Natural killer cell (primary cell): ENCODE measurements around the gene CABCOCO1. TPM values are rescaled to one million over a fixed set of nuclear protein-coding genes. Genes with fewer than 3 reads are reported as not detected.

Source experiments
- ATAC-seq, 3 donors: fragments of 150-1000 bp in 2 of 3; fragments of 200-7000 bp in 1 of 3; cut with Tn5 transposase; 1 replicate in 1 of 3; 2 replicates in 2 of 3; pipeline ENCODE4 v1.10.0; 2021; ENCODE audit warnings: mild to moderate bottlenecking in 2 of 3, moderate library complexity in 2 of 3
- DNase-seq, 2 donors: peaks; one replicate each; pipeline versions ENCODE4 v3.0.0 to v3.0.0-alpha.2; 2013 to 2021; ENCODE audit warnings: mixed read lengths in 1 of 2
- H3K27ac ChIP-seq: one replicate; pipeline ENCODE4 v1.5.1; 2013; ENCODE audit warnings: mild to moderate bottlenecking, low read length
- H3K27me3 ChIP-seq: one replicate; pipeline ENCODE4 v1.6.1; 2013; ENCODE audit warnings: low read length; ENCODE audit not compliant: control insufficient read depth, insufficient read depth
- H3K36me3 ChIP-seq: one replicate; pipeline ENCODE4 v1.6.1; 2013; ENCODE audit warnings: low read length; ENCODE audit not compliant: control insufficient read depth, insufficient read depth
- H3K4me1 ChIP-seq: one replicate; pipeline ENCODE4 v1.6.1; 2013; ENCODE audit warnings: low read length; ENCODE audit not compliant: control insufficient read depth, insufficient read depth
- H3K4me3 ChIP-seq: one replicate; pipeline ENCODE4 v1.5.1; 2013; ENCODE audit warnings: low read length
- H3K9me3 ChIP-seq: one replicate; pipeline ENCODE4 v1.6.1; 2013; ENCODE audit warnings: low read length; ENCODE audit not compliant: control insufficient read depth, insufficient read depth
- H3K27ac Mint-ChIP-seq, 2 donors: one replicate each; pipeline ENCODE4 v1.8.0; 2022; ENCODE audit warnings: mild to moderate bottlenecking in 2 of 2, mixed read lengths in 2 of 2, moderate library complexity in 1 of 2
- H3K27me3 Mint-ChIP-seq, 2 donors: one replicate each; pipeline ENCODE4 v1.8.0; 2022; ENCODE audit warnings: low read depth in 2 of 2, mixed read lengths in 2 of 2
- H3K36me3 Mint-ChIP-seq: one replicate; pipeline ENCODE4 v1.8.0; 2022; ENCODE audit warnings: mixed read lengths
- H3K4me1 Mint-ChIP-seq, 2 donors: one replicate each; pipeline ENCODE4 v1.8.0; 2022; ENCODE audit warnings: mixed read lengths in 2 of 2
- H3K4me3 Mint-ChIP-seq: one replicate; pipeline ENCODE4 v1.8.0; 2022; ENCODE audit warnings: mild to moderate bottlenecking, moderate library complexity, mixed read lengths
- H3K9me3 Mint-ChIP-seq, 2 donors: one replicate each; pipeline ENCODE4 v1.8.0; 2022; ENCODE audit warnings: mixed read lengths in 2 of 2
- CTCF ChIP-seq: fragments of 200-600 bp; IDR thresholded peaks from one replicate; pipeline ENCODE4 v1.8.0; 2022; ENCODE audit warnings: antibody characterized with exemption
- WGBS: methylation state at CpG from one replicate; pipeline ENCODE4 v1.1.7; 2013; ENCODE audit warnings: missing lambda C conversion rate; ENCODE audit not compliant: insufficient coverage; 5-methylcytosine and 5-hydroxymethylcytosine counted together
- intact Hi-C: fragments of 100-400 bp; cut with micrococcal nuclease; formaldehyde crosslinking; loops from one replicate; pipeline ENCODE4 v1.14.2; 2022
- total RNA-seq, 4 donors: library from RNA; stranded (reverse); fragments of 120-200 nt in 1 of 4; gene quantifications; one replicate each; pipeline versions ENCODE4 v1.2.3 to v1.2.4, GENCODE V29; 2013 to 2022

Gene CABCOCO1
- total RNA-seq, 3 donors from 2014 or later (not counting 1 experiment from before 2014, with no cell fraction given), result not detected

DNA sequence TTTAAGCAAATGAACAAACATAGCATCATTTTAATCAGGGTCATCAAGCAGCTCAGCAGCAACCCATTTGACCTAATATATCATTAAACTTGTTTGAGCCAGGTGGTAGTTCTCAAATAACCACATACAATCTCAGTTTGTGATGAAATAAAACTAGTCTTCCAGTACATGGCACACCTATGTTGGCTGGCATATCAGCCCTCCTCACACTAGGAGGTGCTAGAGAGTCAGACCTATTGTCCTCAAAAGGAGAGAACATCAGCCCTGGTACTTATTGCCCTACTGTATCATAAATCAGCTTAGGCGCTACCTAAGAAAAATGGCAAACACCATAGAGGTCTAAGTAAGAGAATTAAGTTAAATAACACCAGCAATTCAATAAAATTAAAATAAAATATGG lies 81.7 kb downstream of the CABCOCO1 start:
- ATAC-seq (no peak), DNase-seq (no peak)
- WGBS, result no CpG with 5 or more reads among the region's 1 CpG
- Mint-ChIP-seq H3K27ac (no peak overlapping the region), H3K36me3 (no peaks in the 10 kb centered on the region), H3K27me3 (no peaks in the 10 kb centered on the region), H3K4me3 (no peak overlapping the region), H3K4me1 (peaks cover 11 to 30% of the 10 kb centered on the region in 2 donors), H3K9me3 (no peaks in the 10 kb centered on the region)
- no peaks in the 10 kb centered on the region for H3K36me3 ChIP-seq
- no peak overlapping the region for H3K4me3 ChIP-seq
- H3K4me1 ChIP-seq, result no peaks in the 10 kb centered on the region
- peaks cover 2% of the 10 kb centered on the region for H3K9me3 ChIP-seq
- H3K27ac ChIP-seq, result no peak overlapping the region
- intact Hi-C loops, result no loop called here
- no peak for TF ChIP-seq CTCF
- H3K27me3 ChIP-seq, result no peaks in the 10 kb centered on the region

DNA sequence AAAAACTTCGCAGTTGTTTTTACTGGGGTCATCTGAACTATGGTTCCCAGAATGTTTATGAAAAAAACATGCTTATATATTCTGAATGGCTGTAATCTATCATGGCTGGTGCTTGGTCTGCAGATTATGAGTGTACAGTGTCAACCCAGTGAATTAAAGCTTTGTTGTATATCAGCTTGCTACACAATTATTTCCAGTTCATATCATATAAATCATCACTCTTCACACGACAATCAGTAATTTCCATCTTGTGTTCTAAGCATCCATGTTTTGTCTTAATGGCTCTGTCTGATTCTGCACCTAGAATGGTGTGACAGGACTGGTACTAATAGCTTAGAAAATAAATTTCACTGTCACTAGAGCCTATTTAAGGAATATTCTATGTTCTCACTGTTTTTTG lies 83.6 kb downstream of the CABCOCO1 start:
- Histone ChIP-seq H3K4me3 (no peak overlapping the region), H3K27ac (no peak overlapping the region), H3K9me3 (peaks cover 2% of the 10 kb centered on the region), H3K27me3 (no peaks in the 10 kb centered on the region), H3K4me1 (peaks cover 6% of the 10 kb centered on the region), H3K36me3 (no peaks in the 10 kb centered on the region)
- H3K27ac Mint-ChIP-seq, result no peak overlapping the region
- DNase-seq, result no peak
- no peak for TF ChIP-seq CTCF
- whole genome bisulfite sequencing, result 72% methylated on average over 2 of the region's 2 CpGs
- no peak for ATAC-seq
- H3K9me3 Mint-ChIP-seq, result no peaks in the 10 kb centered on the region
- no peaks in the 10 kb centered on the region for H3K27me3 Mint-ChIP-seq
- intact Hi-C loops, result no loop called here
- no peak overlapping the region for H3K4me3 Mint-ChIP-seq
- H3K36me3 Mint-ChIP-seq, result no peaks in the 10 kb centered on the region
- H3K4me1 Mint-ChIP-seq, result peaks cover 19 to 39% of the 10 kb centered on the region in 2 donors

DNA sequence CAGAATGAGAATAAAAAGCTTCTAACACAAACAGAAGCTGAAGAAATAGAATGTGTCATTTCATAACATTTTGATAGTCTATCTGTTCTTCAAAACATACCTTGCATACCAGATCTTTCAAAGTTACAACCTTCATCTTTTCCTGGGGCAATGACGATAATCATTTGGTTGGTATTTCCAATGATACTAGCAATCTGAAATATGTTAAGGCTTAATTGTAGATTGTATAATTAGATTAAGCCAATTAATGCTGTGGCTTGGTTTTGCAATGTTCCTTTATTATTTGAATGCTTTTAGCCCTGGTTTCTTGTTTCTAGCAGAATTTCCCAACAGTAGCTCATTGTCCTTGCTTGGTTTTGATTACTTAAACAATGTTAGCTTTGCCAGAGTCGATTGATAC lies 84.6 kb downstream of the CABCOCO1 start:
- H3K4me3 Mint-ChIP-seq, result no peak overlapping the region
- Histone ChIP-seq H3K9me3 (peaks cover 2% of the 10 kb centered on the region), H3K4me3 (no peak overlapping the region), H3K36me3 (no peaks in the 10 kb centered on the region), H3K4me1 (peaks cover 6% of the 10 kb centered on the region), H3K27me3 (no peaks in the 10 kb centered on the region), H3K27ac (no peak overlapping the region)
- WGBS, result 100% methylated on average over 1 of the region's 2 CpGs
- no peak for TF ChIP-seq CTCF
- no peaks in the 10 kb centered on the region for H3K9me3 Mint-ChIP-seq
- H3K27me3 Mint-ChIP-seq, result no peaks in the 10 kb centered on the region
- intact Hi-C loops, result no loop called here
- ATAC-seq, result no peak
- no peak for DNase-seq
- H3K36me3 Mint-ChIP-seq, result no peaks in the 10 kb centered on the region
- H3K27ac Mint-ChIP-seq, result no peak overlapping the region
- peaks cover 24 to 41% of the 10 kb centered on the region in 2 donors for H3K4me1 Mint-ChIP-seq

DNA sequence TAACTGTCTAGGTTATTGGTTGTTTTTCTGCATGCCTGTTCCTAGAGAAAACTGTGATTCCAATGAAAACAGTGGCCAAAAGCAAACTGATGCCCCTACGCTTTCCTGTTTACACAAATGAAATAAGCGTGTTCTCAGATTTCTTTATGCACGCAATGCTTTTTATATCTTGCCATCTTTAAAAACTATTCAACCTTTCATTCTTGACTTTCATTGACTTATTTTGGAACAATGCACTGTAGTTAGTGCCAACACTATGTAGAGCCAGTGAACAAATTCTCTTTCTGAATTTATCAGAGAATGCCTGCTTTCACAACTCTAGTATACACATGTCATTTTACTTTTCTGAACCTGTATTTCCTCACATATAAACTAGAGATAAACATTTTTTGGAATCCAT lies 86.6 kb downstream of the CABCOCO1 start:
- 98% methylated on average over 3 of the region's 3 CpGs for WGBS
- intact Hi-C loops, result no loop called here
- H3K27ac Mint-ChIP-seq, result no peak overlapping the region
- Histone ChIP-seq H3K27ac (no peak overlapping the region), H3K9me3 (peaks cover 2% of the 10 kb centered on the region), H3K36me3 (no peaks in the 10 kb centered on the region), H3K4me1 (peaks cover 6% of the 10 kb centered on the region), H3K27me3 (no peaks in the 10 kb centered on the region), H3K4me3 (no peak overlapping the region)
- DNase-seq, result no peak
- H3K4me1 Mint-ChIP-seq, result peaks cover 21 to 29% of the 10 kb centered on the region in 2 donors
- no peak for TF ChIP-seq CTCF
- no peaks in the 10 kb centered on the region for H3K27me3 Mint-ChIP-seq
- H3K4me3 Mint-ChIP-seq, result no peak overlapping the region
- ATAC-seq, result no peak
- H3K36me3 Mint-ChIP-seq, result no peaks in the 10 kb centered on the region
- H3K9me3 Mint-ChIP-seq, result no peaks in the 10 kb centered on the region
